H1 (cell line): ENCODE results near the gene WDR41. TPM values are rescaled to one million over a fixed set of nuclear protein-coding genes. Genes with fewer than 3 reads are reported as not detected.

ENCODE experiments used
- polyA plus RNA-seq, 7 experiments: library from polyadenylated mRNA; depleted of rRNA in 3 of 7; stranded (reverse) in 5 of 7; unstranded in 2 of 7; fragments of >200 nt in 5 of 7; fragments of 200-250 nt in 2 of 7; gene quantifications; 1 replicate in 5 of 7; 2 replicates in 1 of 7; 4 replicates in 1 of 7; pipeline versions ENCODE4 v1.2.1 to v1.2.3, GENCODE V29; 2011 to 2013; ENCODE audit warnings: missing spikeins in 2 of 7, mixed read lengths in 2 of 7
- total RNA-seq: library from RNA; stranded (reverse); fragmentation: NEBNext Ultra II Directional; extraction: Animal tissue kit (Norgen Biotek cat#: 25700); gene quantifications from 2 replicates; pipeline ENCODE4 v1.2.1, GENCODE V29; 2021

WDR41 gene
- total and polyA plus RNA-seq, 2 of the 8 experiments (the other 6 are each of a cell fraction or from before 2014, with no cell fraction given), result 16.4 to 44.9 TPM

Other genes starting within 250 kb of the WDR41 start
- gene OTP, start 146.4 kb upstream of the WDR41 start, total RNA-seq, result not detected in 2 replicates
- gene OTP, start 146.4 kb upstream of the WDR41 start, polyA plus RNA-seq (2011; rRNA removed), result not detected in 2 replicates